Transverse colon (tissue), 3 donors: Measurements from ENCODE around the gene PRPF38A.

Experiments used
- EP300 ChIP-seq: sonication (generic); formaldehyde crosslinking; IDR thresholded peaks from one replicate; pipeline ENCODE4 v1.6.1; 2017; ENCODE audit warnings: antibody characterized with exemption, low read depth
- POLR2A ChIP-seq: fragments of 450-650 bp; IDR thresholded peaks from one replicate; pipeline ENCODE4 v1.6.1; 2016; ENCODE audit warnings: antibody characterized with exemption, mild to moderate bottlenecking, moderate library complexity
- TF ChIP-seq, protein P1 (sequence below), 5 experiments: fragments of 200-600 bp in 3 of 5; fragments of 450-650 bp in 2 of 5; sonication (generic) in 3 of 5; IDR thresholded peaks; 1 replicate in 2 of 5; 2 replicates in 3 of 5; pipeline ENCODE4 v1.5.1; 2016 to 2017; ENCODE audit warnings: antibody characterized with exemption in 5 of 5, inconsistent platforms in 3 of 5, mild to moderate bottlenecking in 2 of 5, moderate library complexity in 1 of 5

DNA sequence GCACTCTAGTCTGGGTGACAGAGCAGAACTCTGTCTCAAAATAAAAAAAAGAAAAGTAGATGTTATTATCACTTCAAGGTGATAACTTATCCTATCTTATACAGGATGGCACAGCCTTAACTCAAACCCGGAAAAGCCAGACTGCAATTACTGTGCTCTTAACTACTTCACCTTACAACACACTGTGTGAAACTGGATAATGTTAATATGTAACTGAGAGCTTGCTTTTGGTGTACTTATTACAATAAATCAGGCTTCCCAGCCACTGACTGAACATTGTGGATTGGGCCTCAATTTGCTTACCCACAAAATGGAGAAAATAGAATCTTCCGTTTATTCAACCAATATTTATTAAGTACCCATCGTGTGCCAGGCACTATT lies 1.6 kb upstream of the PRPF38A start:
- TF ChIP-seq, protein P1, sequence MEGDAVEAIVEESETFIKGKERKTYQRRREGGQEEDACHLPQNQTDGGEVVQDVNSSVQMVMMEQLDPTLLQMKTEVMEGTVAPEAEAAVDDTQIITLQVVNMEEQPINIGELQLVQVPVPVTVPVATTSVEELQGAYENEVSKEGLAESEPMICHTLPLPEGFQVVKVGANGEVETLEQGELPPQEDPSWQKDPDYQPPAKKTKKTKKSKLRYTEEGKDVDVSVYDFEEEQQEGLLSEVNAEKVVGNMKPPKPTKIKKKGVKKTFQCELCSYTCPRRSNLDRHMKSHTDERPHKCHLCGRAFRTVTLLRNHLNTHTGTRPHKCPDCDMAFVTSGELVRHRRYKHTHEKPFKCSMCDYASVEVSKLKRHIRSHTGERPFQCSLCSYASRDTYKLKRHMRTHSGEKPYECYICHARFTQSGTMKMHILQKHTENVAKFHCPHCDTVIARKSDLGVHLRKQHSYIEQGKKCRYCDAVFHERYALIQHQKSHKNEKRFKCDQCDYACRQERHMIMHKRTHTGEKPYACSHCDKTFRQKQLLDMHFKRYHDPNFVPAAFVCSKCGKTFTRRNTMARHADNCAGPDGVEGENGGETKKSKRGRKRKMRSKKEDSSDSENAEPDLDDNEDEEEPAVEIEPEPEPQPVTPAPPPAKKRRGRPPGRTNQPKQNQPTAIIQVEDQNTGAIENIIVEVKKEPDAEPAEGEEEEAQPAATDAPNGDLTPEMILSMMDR (IDR thresholded peaks at IDR 0.05): no peak
- TF ChIP-seq POLR2A: no peak
- no peak for TF ChIP-seq EP300
